Rectal smooth muscle tissue (tissue), 1 donor: ENCODE results near the gene HELLS.
"Not testable (repeated sequence)": the region's sequence is repeated elsewhere in the genome, so short reads cannot be mapped to it uniquely, and the experiment has no call there.

Experiments used
- H3K27ac ChIP-seq: one replicate; pipeline ENCODE4 v1.7.0; 2013; ENCODE audit warnings: low read depth, low read length, inconsistent platforms
- H3K27me3 ChIP-seq: one replicate; pipeline ENCODE4 v1.7.0; 2013; ENCODE audit warnings: low read length; ENCODE audit not compliant: control insufficient read depth, insufficient read depth
- H3K36me3 ChIP-seq: one replicate; pipeline ENCODE4 v1.7.0; 2013; ENCODE audit warnings: low read length; ENCODE audit not compliant: control insufficient read depth, insufficient read depth
- H3K4me1 ChIP-seq: one replicate; pipeline ENCODE4 v1.7.0; 2013; ENCODE audit warnings: low read length; ENCODE audit not compliant: control insufficient read depth, insufficient read depth
- H3K4me3 ChIP-seq: one replicate; pipeline ENCODE4 v1.7.0; 2013; ENCODE audit warnings: low read length
- H3K9ac ChIP-seq: one replicate; pipeline ENCODE4 v1.7.0; 2013; ENCODE audit warnings: low read length

The HELLS gene

GRCh38 chr10:94622666-94623205 is 77.1 kb downstream of the HELLS start:
- no peak overlapping the region for H3K27ac ChIP-seq
- H3K4me3 ChIP-seq: no peak overlapping the region
- H3K27me3 ChIP-seq: no peaks in the 10 kb centered on the region
- H3K36me3 ChIP-seq: no peaks in the 10 kb centered on the region
- no peak overlapping the region for H3K9ac ChIP-seq
- no peaks in the 10 kb centered on the region for H3K4me1 ChIP-seq

- Histone ChIP-seq H3K27me3 (no peaks in the 10 kb centered on the region), H3K4me1 (no peaks in the 10 kb centered on the region), H3K4me3 (no peak overlapping the region), H3K9ac (no peak overlapping the region), H3K27ac (no peak overlapping the region), H3K36me3 (no peaks in the 10 kb centered on the region)
These were observed 78.0 kb downstream of the HELLS start for GRCh38 chr10:94623572-94623971.

DNA sequence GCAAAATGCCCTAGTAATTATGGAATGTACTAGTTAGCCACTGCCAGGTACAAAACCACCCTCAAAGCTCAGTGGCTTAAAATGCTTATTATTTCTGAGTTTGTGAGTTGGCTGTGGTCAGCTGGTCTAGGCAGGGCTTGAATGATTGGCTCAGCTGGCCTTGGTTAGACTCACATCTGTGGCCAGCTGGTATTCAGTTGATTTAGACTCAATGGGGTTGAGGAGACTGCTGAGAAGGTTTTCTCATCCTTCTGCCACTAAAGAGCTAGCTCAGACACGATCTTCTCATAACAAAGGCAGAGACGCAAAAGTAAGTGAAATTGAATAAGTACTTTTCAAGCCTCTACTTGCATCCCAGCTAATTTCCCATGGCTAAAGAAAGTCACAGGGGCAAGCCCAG is 80.9 kb downstream of the HELLS start:
- Histone ChIP-seq H3K27ac (no peak overlapping the region), H3K27me3 (no peaks in the 10 kb centered on the region)

DNA sequence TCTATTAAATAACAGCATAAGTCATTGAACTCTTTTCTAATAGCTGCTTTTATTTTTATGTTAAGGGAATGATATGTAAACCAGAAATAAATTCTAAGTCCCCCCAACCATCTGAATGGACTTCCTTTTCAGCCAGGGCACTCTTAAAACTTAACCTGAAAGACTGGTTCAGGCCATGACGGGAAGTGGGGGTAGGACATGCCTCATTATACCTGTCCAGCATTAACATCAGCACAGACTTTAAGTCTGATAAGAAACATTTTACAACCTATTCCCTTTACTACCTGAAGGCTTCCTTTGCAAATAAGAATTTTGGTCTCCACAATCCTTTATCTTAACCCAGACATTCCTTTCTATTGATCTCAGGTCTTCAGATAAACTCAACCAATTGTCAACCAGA is 81.9 kb downstream of the HELLS start:
- no peak overlapping the region for H3K9ac ChIP-seq
- H3K4me1 ChIP-seq: no peaks in the 10 kb centered on the region
- no peaks in the 10 kb centered on the region for H3K36me3 ChIP-seq
- no peak overlapping the region for H3K4me3 ChIP-seq
- no peaks in the 10 kb centered on the region for H3K27me3 ChIP-seq
- H3K27ac ChIP-seq: no peak overlapping the region

More for the DNA sequence above, 80.9 kb downstream of the HELLS start:
- no peaks in the 10 kb centered on the region for H3K4me1 ChIP-seq
- H3K4me3 ChIP-seq: no peak overlapping the region
- no peak overlapping the region for H3K9ac ChIP-seq
- no peaks in the 10 kb centered on the region for H3K36me3 ChIP-seq

DNA sequence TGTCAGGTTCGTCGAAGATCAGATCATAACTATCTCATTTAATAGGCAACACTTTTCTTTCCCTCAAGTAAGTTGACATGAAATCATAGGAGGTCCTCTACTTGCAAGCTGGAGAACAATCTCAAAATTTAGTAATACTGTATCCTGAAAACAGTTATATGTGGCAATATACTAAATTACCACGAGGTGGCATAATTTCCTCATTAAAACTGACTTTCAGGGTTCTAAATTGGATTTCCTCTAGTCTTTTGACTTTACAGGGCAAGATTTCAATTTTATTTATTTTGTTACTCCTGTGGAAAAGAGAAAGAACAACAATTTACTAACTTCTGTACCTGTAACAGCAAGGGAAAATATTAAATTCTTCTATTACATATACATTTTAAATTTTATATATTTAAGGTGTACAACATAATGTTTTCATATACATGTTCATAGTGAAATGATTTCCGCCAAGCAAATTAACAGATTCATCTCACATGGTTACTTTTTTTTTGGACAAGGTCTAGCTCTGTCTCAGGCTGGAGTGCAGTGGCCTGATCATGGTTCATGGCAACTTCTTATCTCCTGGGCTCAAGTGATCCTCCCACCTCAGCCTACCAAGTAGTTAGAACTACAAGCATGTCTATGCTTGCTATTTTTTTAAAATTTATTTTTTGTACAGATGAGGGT is 84.6 kb downstream of the HELLS start:
- Histone ChIP-seq H3K4me1 (no peaks in the 10 kb centered on the region), H3K36me3 (no peaks in the 10 kb centered on the region), H3K27ac (no peak overlapping the region), H3K4me3 (no peak overlapping the region), H3K27me3 (no peaks in the 10 kb centered on the region), H3K9ac (no peak overlapping the region)

- no peaks in the 10 kb centered on the region for H3K4me1 ChIP-seq
- H3K27ac ChIP-seq: no peak overlapping the region
- no peaks in the 10 kb centered on the region for H3K27me3 ChIP-seq
- H3K9ac ChIP-seq: no peak overlapping the region
- no peak overlapping the region for H3K4me3 ChIP-seq
- H3K36me3 ChIP-seq: no peaks in the 10 kb centered on the region
These were observed 85.7 kb downstream of the HELLS start for GRCh38 chr10:94631077-94631875.

GRCh38 chr10:94632954-94633353 is 87.4 kb downstream of the HELLS start:
- H3K36me3 ChIP-seq: no peaks in the 10 kb centered on the region
- no peak overlapping the region for H3K27ac ChIP-seq
- no peaks in the 10 kb centered on the region for H3K4me1 ChIP-seq
- H3K27me3 ChIP-seq: no peaks in the 10 kb centered on the region
- H3K9ac ChIP-seq: no peak overlapping the region
- no peak overlapping the region for H3K4me3 ChIP-seq

GRCh38 chr10:94638097-94638496 is 92.5 kb downstream of the HELLS start:
- H3K4me3 ChIP-seq, H3K4me1 ChIP-seq, H3K36me3 ChIP-seq, H3K9ac ChIP-seq, H3K27ac ChIP-seq, H3K27me3 ChIP-seq: not testable (repeated sequence)

DNA sequence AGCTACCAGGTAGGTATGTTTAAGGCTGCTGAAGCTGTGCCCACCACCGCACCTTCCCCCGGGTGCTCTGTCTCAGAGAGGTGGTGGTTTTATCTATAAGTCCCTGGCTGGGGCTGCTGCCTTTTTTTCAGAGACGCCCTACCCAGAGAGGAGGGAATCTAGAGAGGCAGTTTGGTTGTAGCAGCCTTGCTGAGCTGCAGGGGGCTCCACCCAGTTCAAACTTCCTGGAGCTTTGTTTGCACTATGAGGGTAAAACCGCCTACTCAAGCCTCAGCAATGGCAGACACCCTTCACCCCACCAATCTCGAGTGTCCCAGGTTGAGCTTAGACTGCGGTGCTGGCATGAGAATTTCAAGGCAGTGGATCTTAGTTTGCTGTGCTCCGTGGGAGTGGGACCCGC is 94.3 kb downstream of the HELLS start:
- H3K27ac ChIP-seq: no peak overlapping the region
- H3K4me1 ChIP-seq: no peaks in the 10 kb centered on the region
- no peak overlapping the region for H3K4me3 ChIP-seq
- H3K36me3 ChIP-seq: no peaks in the 10 kb centered on the region
- no peaks in the 10 kb centered on the region for H3K27me3 ChIP-seq
- H3K9ac ChIP-seq: no peak overlapping the region

GRCh38 chr10:94640562-94640961 is 95.0 kb downstream of the HELLS start:
- Histone ChIP-seq H3K36me3 (no peaks in the 10 kb centered on the region), H3K4me1 (no peaks in the 10 kb centered on the region), H3K27ac (no peak overlapping the region), H3K4me3 (no peak overlapping the region), H3K27me3 (no peaks in the 10 kb centered on the region), H3K9ac (no peak overlapping the region)

GRCh38 chr10:94641480-94641879 is 95.9 kb downstream of the HELLS start:
- Histone ChIP-seq H3K4me1 (no peaks in the 10 kb centered on the region), H3K36me3 (no peaks in the 10 kb centered on the region), H3K4me3 (no peak overlapping the region), H3K9ac (no peak overlapping the region), H3K27me3 (no peaks in the 10 kb centered on the region), H3K27ac (no peak overlapping the region)

DNA sequence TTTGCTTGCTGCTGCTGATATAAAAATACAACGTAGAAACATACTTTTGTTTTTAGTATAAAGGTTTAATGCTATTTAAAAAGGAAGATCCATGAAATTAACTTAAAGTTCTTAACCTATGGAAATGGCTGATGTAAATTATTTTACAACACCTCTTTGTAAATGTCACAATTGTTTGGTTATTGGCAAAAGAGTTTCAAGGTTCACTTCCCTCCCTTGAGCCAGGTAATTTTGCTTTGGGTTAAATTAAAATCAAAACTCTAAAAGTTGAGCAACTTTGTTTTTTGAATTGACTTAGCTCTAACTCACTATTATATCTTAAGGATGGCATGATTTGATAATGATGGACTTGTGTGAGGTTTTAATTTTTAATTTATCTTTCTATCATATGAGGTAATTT is 98.8 kb downstream of the HELLS start:
- Histone ChIP-seq H3K4me1 (no peaks in the 10 kb centered on the region), H3K36me3 (no peaks in the 10 kb centered on the region), H3K4me3 (no peak overlapping the region), H3K9ac (no peak overlapping the region), H3K27ac (no peak overlapping the region), H3K27me3 (no peaks in the 10 kb centered on the region)

DNA sequence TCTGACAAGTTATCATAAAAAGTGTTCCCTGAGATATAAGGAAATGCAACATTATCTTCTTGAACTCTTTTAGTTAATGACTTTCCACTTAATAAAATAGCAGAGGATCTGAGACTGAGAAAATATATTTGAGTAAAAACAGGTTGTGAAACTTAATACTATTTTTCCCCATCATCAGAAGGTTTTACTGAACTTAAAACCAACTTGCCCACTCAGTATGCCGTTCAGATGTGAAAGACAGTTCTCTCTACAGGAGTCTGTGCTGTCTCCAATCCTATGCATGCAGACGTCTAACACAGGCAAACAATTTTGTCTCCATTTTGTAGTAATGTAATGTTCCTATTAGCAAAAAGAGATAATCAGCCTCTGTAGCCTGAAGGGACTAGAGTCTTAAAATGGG is 99.7 kb downstream of the HELLS start:
- H3K4me3 ChIP-seq: no peak overlapping the region
- H3K9ac ChIP-seq: no peak overlapping the region
- no peak overlapping the region for H3K27ac ChIP-seq
- no peaks in the 10 kb centered on the region for H3K36me3 ChIP-seq
- H3K27me3 ChIP-seq: no peaks in the 10 kb centered on the region
- H3K4me1 ChIP-seq: no peaks in the 10 kb centered on the region
